M059J (cell line): Measurements from ENCODE around the gene ZNF165. TPM values are rescaled to one million over a fixed set of nuclear protein-coding genes. Genes with fewer than 3 reads are reported as not detected.
"Not testable (repeated sequence)": the region's sequence is repeated elsewhere in the genome, so short reads cannot be mapped to it uniquely, and the experiment has no call there.

Experiments used
- DNase-seq: peaks from one replicate; pipeline ENCODE4 v3.0.0-alpha.2; 2012; ENCODE audit warnings: low read depth
- total RNA-seq: library from RNA; depleted of rRNA; stranded (reverse); fragments of >200 nt; shearing (Covaris generic); gene quantifications from 2 replicates; pipeline ENCODE4 v1.2.3, GENCODE V29; 2014; rRNA removed

The ZNF165 gene
- total RNA-seq, 1 experiment from 2014 or later: 1.6 TPM

DNA sequence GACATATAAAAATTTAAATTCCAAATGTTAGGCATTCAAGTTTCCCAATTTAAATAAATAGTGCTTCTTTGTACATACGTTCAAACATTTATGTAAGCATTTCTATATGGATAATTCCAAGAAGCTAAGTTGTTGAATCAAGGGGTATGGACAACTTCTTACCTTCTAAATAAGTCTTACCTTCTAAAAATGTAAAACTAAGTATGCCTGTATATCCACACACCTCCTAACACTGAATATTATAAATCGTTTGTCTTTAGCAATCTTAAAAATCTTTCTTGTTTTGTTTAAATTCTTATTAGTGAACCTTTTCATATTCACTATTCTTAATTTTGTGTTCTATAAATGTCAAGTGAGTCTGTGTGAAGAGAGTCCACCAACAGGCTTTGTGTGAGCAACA, 41.5 kb downstream of the ZNF165 start:
- DNase-seq: no peak

GRCh38 chr6:28122283-28122682, 41.9 kb downstream of the ZNF165 start:
- not testable (repeated sequence) for DNase-seq

- DNase-seq: peak; percentile 90
Measured at GRCh38 chr6:28124350-28124970, 44.1 kb downstream of the ZNF165 start, which contains the start of gene ZSCAN16. Gene ZSCAN16, plus strand, starts transcription at chr6:28124609. Its CDS starts 835 bp downstream, at chr6:28125444.

- DNase-seq: no peak
Measured at GRCh38 chr6:28124971-28125353, 44.6 kb downstream of the ZNF165 start.

DNA sequence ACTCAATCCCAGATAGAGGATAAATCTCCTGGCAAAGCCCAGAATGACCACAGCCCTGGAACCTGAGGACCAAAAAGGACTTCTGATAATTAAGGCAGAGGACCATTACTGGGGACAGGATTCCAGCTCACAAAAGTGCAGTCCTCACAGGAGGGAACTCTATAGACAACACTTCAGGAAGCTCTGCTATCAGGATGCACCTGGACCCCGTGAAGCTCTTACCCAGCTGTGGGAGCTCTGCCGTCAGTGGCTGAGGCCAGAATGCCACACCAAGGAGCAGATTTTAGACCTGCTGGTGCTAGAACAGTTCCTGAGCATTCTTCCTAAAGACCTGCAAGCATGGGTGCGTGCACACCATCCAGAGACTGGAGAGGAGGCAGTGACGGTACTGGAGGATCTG, 45.0 kb downstream of the ZNF165 start:
- no peak for DNase-seq

- peak; percentile 63 for DNase-seq
Measured at GRCh38 chr6:28134015-28134414, 53.6 kb downstream of the ZNF165 start.

DNA sequence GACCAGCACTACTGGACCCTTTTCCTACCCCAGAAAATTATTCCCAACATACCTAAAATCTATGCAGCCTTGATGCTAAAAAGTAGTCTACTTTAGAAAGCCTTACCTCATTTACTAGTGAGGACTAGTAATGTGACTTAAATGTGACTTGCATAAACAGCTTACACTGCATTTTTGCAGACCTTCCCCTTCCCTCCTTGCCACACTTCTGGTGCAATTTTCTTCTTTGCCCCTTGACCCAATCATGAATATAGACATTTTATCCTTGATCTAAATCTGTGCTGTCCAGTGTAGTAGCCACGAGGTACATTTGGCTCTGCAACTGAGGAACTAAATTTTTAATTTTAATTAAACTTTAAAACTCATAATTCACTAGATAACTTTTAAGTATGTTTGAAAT, 54.3 kb downstream of the ZNF165 start:
- no peak for DNase-seq

DNA sequence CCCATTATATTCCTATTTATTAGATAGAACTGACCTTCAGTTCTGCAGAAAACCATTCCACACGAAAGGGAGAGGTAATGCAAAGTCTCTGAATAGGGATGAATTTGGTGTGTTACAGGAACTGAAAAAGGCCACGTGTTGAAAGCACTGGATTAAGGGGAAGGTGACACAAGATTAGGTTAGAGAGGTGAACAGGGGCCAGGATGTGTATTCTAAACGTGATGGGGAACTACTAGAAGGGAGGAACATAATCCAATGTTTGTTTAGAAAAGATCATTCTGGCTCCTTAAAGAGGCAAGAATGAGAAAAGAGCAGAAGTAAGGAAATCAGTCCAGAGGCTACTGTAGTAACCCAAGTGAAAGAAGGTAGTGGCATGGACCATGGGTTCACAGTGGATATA, 55.0 kb downstream of the ZNF165 start:
- DNase-seq: no peak

GRCh38 chr6:28136585-28137504, 56.5 kb downstream of the ZNF165 start:
- peak; percentile 98 for DNase-seq

- peak; percentile 49 for DNase-seq
Measured at GRCh38 chr6:28137505-28137981, 57.2 kb downstream of the ZNF165 start.

Other genes with a start within 250 kb of the ZNF165 start
- gene OR2B2, start 168.2 kb upstream of the ZNF165 start, total RNA-seq: not detected in 2 replicates
- 0.15 and 0.27 TPM in 2 replicates for gene OR2B6, start 123.3 kb upstream of the ZNF165 start, total RNA-seq
- 1.9 and 7.8 TPM in 2 replicates for gene ZSCAN16, start 44.0 kb downstream of the ZNF165 start, total RNA-seq
- 16.4 and 20.6 TPM in 2 replicates for gene ZKSCAN8, start 61.3 kb downstream of the ZNF165 start, total RNA-seq
- 18.1 and 26.9 TPM in 2 replicates for gene ZSCAN9, start 144.7 kb downstream of the ZNF165 start, total RNA-seq
- 3.7 and 11.5 TPM in 2 replicates for gene ZKSCAN4, start 171.7 kb downstream of the ZNF165 start, total RNA-seq
- not detected in 2 replicates for gene NKAPL, start 178.7 kb downstream of the ZNF165 start, total RNA-seq
- gene ZSCAN26, start 186.6 kb downstream of the ZNF165 start, total RNA-seq: 18.0 and 30.6 TPM in 2 replicates
- 10.5 and 11.9 TPM in 2 replicates for gene PGBD1, start 201.0 kb downstream of the ZNF165 start, total RNA-seq